ENCODE data around the gene CEP85L. TPM values are rescaled to one million over a fixed set of nuclear protein-coding genes. Genes with fewer than 3 reads are reported as not detected.

The CEP85L gene
- total and polyA plus RNA-seq, 2 of the 4 experiments (the other 2 are of a cell fraction): 2.3 to 25.6 TPM

GRCh38 chr6:118596774-118597320 lies 54.5 kb downstream of the CEP85L start:
- no peak overlapping the region for H3K4me2 ChIP-seq (ENCODE audit: low read depth, low read length)
- H3K36me3 ChIP-seq (ENCODE audit: control insufficient read depth, insufficient read depth, low read length): no peaks in the 10 kb centered on the region
- DNase-seq (no peak), ATAC-seq (ENCODE audit: low read depth) (no peak)
- intact Hi-C loops (cut with micrococcal nuclease) (no loop called here), in situ Hi-C loops (cut with MboI; ENCODE audit: low sequenced_read_pairs) (no loop called here), dilution Hi-C loops (cut with HindIII; ENCODE audit: low sequenced_read_pairs, unreplicated experiment) (no loop called here)
- no peaks in the 10 kb centered on the region for H3K4me1 ChIP-seq (ENCODE audit: control insufficient read depth, insufficient read depth, low read length)
- no peak overlapping the region for H2BK20ac ChIP-seq (ENCODE audit: low read depth, low read length)
- no peak overlapping the region for H3K23ac ChIP-seq (ENCODE audit: low read depth, low read length)
- H3K56ac ChIP-seq (ENCODE audit: extremely low read depth, insufficient read depth, low read length): no peak overlapping the region
- H4K5ac ChIP-seq (ENCODE audit: low read depth, low read length): no peak overlapping the region
- H3K79me1 ChIP-seq (ENCODE audit: low read depth in 1 of 2, low read length in 2 of 2): peaks cover 22 to 25% of the 10 kb centered on the region in 2 experiments
- H3K18ac ChIP-seq (ENCODE audit: low read depth, low read length): no peak overlapping the region
- no peak overlapping the region for H4K8ac ChIP-seq (ENCODE audit: low read depth in 2 of 2, low read length in 2 of 2)
- H4K20me1 ChIP-seq (ENCODE audit: insufficient read depth, low read length): peaks cover 9% of the 10 kb centered on the region; the same call in 1 of the 2 replicates
- H3K4me3 ChIP-seq (ENCODE audit: insufficient read depth, low read depth, low read length): no peak overlapping the region
- no peak overlapping the region for H2AK5ac ChIP-seq (ENCODE audit: low read depth, low read length)
- H3K4ac ChIP-seq (ENCODE audit: low read depth, low read length): no peak overlapping the region
- ChIA-PET POLR2A (ENCODE audit: unreplicated experiment) (no interaction called here), CTCF (interaction anchor here (0.6 to 1.8 kb wide), 2 partner anchors 8 to 10 kb away, joined by 3 to 4 read pairs; no protein-coding TSS in a partner anchor)
- H2BK5ac ChIP-seq (ENCODE audit: low read depth, low read length, poor library complexity, severe bottlenecking): no peak overlapping the region
- H2AK9ac ChIP-seq (replicated peaks; ENCODE audit: low read depth, low read length, poor library complexity): no peak overlapping the region
- no peak overlapping the region for H3K14ac ChIP-seq (replicated peaks; ENCODE audit: low read depth, low read length)
- TF ChIP-seq USF2 (IDR thresholded peaks at IDR 0.05; ENCODE audit: low read depth, low read length): no peak
- TF ChIP-seq MAFK (IDR thresholded peaks at IDR 0.05; ENCODE audit: low read depth, low read length): no peak
- TF ChIP-seq FOS (IDR thresholded peaks at IDR 0.05; ENCODE audit: low read depth, low read length): no peak
- TF ChIP-seq POLR2A (IDR thresholded peaks at IDR 0.05; ENCODE audit: low read depth, low read length): no peak
- no peak for TF ChIP-seq CEBPB (IDR thresholded peaks at IDR 0.05; ENCODE audit: low read depth, low read length)
- no peak overlapping the region for H3K27ac ChIP-seq (ENCODE audit: insufficient read depth, low read length)
- no CpG with 5 or more reads among the region's 5 CpGs for WGBS, 2 experiments (ENCODE audit: extremely low coverage in 2 of 2, insufficient read length in 1 of 2)
- no TSS peak for BruUV-seq (replicated peaks)
- no peaks in the 10 kb centered on the region for H3K27me3 ChIP-seq (ENCODE audit: control insufficient read depth, insufficient read depth, low read length)
- H4K91ac ChIP-seq (ENCODE audit: insufficient read depth, low read depth, low read length): no peak overlapping the region
- no peak overlapping the region for H2AFZ ChIP-seq (replicated peaks; ENCODE audit: low read length, poor library complexity)
- H2BK120ac ChIP-seq (ENCODE audit: low read depth, low read length): no peak overlapping the region
- no peak overlapping the region for H2BK15ac ChIP-seq (ENCODE audit: low read depth, low read length)
- H3K9ac ChIP-seq (ENCODE audit: low read depth, low read length): no peak overlapping the region
- H3K9me1 ChIP-seq (ENCODE audit: insufficient read depth, low read length): no peaks in the 10 kb centered on the region
- H3K9me3 ChIP-seq (ENCODE audit: control insufficient read depth, insufficient read depth, low read length): no peaks in the 10 kb centered on the region
